HG02759 (cell line): ENCODE results near the gene CYP1A2.
A peak's percentile ranks its signal among the peaks of the same experiment; 100 is the strongest.
"Not testable (repeated sequence)": the region's sequence is repeated elsewhere in the genome, so short reads cannot be mapped to it uniquely, and the experiment has no call there.

Experiments used
- ATAC-seq: cut with Tn5 transposase; IDR thresholded peaks from one replicate; pipeline ENCODE4 v1.9.1; 2021; ENCODE audit warnings: mild to moderate bottlenecking, moderate library complexity; ENCODE audit not compliant: unreplicated experiment

Gene CYP1A2

GRCh38 chr15:74775894-74776293 is 27.2 kb downstream of the CYP1A2 start:
- ATAC-seq, result no peak

- ATAC-seq, result peak; percentile 36
These were observed 28.4 kb downstream of the CYP1A2 start for GRCh38 chr15:74776821-74777768.

- ATAC-seq, result peak; percentile 2
These were observed 29.3 kb downstream of the CYP1A2 start for GRCh38 chr15:74777769-74778598.

GRCh38 chr15:74778599-74778970 is 29.9 kb downstream of the CYP1A2 start:
- no peak for ATAC-seq

- ATAC-seq, result no peak
These were observed 30.6 kb downstream of the CYP1A2 start for GRCh38 chr15:74779162-74779648.

GRCh38 chr15:74780523-74781430 is 32.1 kb downstream of the CYP1A2 start:
- ATAC-seq, result no peak

GRCh38 chr15:74781431-74782258 is 33.0 kb downstream of the CYP1A2 start, which contains the start of gene CSK:
CSK (plus strand) TSS chr15:74782080; CDS start chr15:74798298, 16,218 bp downstream.
- ATAC-seq, result peak; percentile 47

GRCh38 chr15:74782259-74783071 is 33.8 kb downstream of the CYP1A2 start:
- ATAC-seq, result peak; percentile 17

- no peak for ATAC-seq
These were observed 34.6 kb downstream of the CYP1A2 start for GRCh38 chr15:74783072-74783807.

GRCh38 chr15:74783808-74784175 is 35.1 kb downstream of the CYP1A2 start:
- no peak for ATAC-seq

- ATAC-seq, result no peak
These were observed 36.0 kb downstream of the CYP1A2 start for GRCh38 chr15:74784426-74785193.

- no peak for ATAC-seq
These were observed 36.8 kb downstream of the CYP1A2 start for GRCh38 chr15:74785194-74786032.

- ATAC-seq, result not testable (repeated sequence)
These were observed 37.4 kb downstream of the CYP1A2 start for GRCh38 chr15:74786081-74786480.

GRCh38 chr15:74786551-74787165 is 38.0 kb downstream of the CYP1A2 start:
- ATAC-seq, result no peak

- peak; percentile 46 for ATAC-seq
These were observed 38.8 kb downstream of the CYP1A2 start for GRCh38 chr15:74787251-74788041.
